ENCODE measurements around the gene TMEM62. TPM values are rescaled to one million over a fixed set of nuclear protein-coding genes. Genes with fewer than 3 reads are reported as not detected.
"Not testable (repeated sequence)": the region's sequence is repeated elsewhere in the genome, so short reads cannot be mapped to it uniquely, and the experiment has no call there.

The TMEM62 gene
- polyA plus RNA-seq, 3 donors = 10.5 to 11.3 (median 10.8) TPM

GRCh38 chr15:43196760-43197548 lies 63.6 kb downstream of the TMEM62 start:
- Histone ChIP-seq H3K4me1 (ENCODE audit: control insufficient read depth in 1 of 2, insufficient read depth in 2 of 2, low read length in 2 of 2) (no peaks in the 10 kb centered on the region), H3K9me3 (replicated peaks in 1 of 2; ENCODE audit: control insufficient read depth in 1 of 2, insufficient read depth in 1 of 2, low read length in 2 of 2) (no peaks in the 10 kb centered on the region), H3K4me2 (replicated peaks; ENCODE audit: extremely low read depth, low read length, poor library complexity, severe bottlenecking) (no peak overlapping the region), H3K27ac (ENCODE audit: low read depth in 1 of 2, low read length in 2 of 2) (no peak overlapping the region), H3K36me3 (replicated peaks in 1 of 2; ENCODE audit: control insufficient read depth in 1 of 2, insufficient read depth in 2 of 2, low read length in 2 of 2) (peaks cover 50 to 60% of the 10 kb centered on the region in 2 donors), H2AFZ (ENCODE audit: insufficient read depth, low read depth, low read length, poor library complexity, severe bottlenecking) (no peak overlapping the region), H3K79me2 (ENCODE audit: insufficient read depth, low read length) (no peaks in the 10 kb centered on the region), H4K20me1 (ENCODE audit: insufficient read depth, low read length) (peaks cover 4% of the 10 kb centered on the region), H3K4me3 (replicated peaks in 1 of 3; ENCODE audit: low read depth in 2 of 3, low read length in 3 of 3) (no peak overlapping the region), H3K9ac (ENCODE audit: insufficient read depth, low read length, poor library complexity, severe bottlenecking) (no peak overlapping the region), H3K27me3 (ENCODE audit: control insufficient read depth in 2 of 2, insufficient read depth in 2 of 2, low read length in 2 of 2) (no peaks in the 10 kb centered on the region)
- intact Hi-C loops (cut with micrococcal nuclease) = no loop called here
- H3K4me3 Mint-ChIP-seq = no peak overlapping the region
- H3K36me3 Mint-ChIP-seq = peaks cover 51 to 74% of the 10 kb centered on the region in 2 donors
- peaks cover 2% of the 10 kb centered on the region for H3K4me1 Mint-ChIP-seq
- no peak overlapping the region for H3K27ac Mint-ChIP-seq
- no peak for TF ChIP-seq CTCF (IDR thresholded peaks at IDR 0.05)
- peaks cover 0 to 14% (median 3%) of the 10 kb centered on the region in 7 donors for H3K9me3 Mint-ChIP-seq
- no peak for DNase-seq
- H3K27me3 Mint-ChIP-seq (ENCODE audit: low read depth in 3 of 3) = peaks cover 0 to 5% (median 0%) of the 10 kb centered on the region in 3 donors
- 100% methylated on average over 6 of the region's 10 CpGs for WGBS (ENCODE audit: insufficient coverage)

GRCh38 chr15:43197773-43198172 lies 64.4 kb downstream of the TMEM62 start:
- H3K4me1 ChIP-seq (ENCODE audit: control insufficient read depth in 1 of 2, insufficient read depth in 2 of 2, low read length in 2 of 2); H3K4me1 Mint-ChIP-seq; H3K9me3 ChIP-seq (replicated peaks in 1 of 2; ENCODE audit: control insufficient read depth in 1 of 2, insufficient read depth in 1 of 2, low read length in 2 of 2); H3K27ac ChIP-seq (ENCODE audit: low read depth in 1 of 2, low read length in 2 of 2); H4K20me1 ChIP-seq (ENCODE audit: insufficient read depth, low read length); H3K9ac ChIP-seq (ENCODE audit: insufficient read depth, low read length, poor library complexity, severe bottlenecking); H3K4me2 ChIP-seq (replicated peaks; ENCODE audit: extremely low read depth, low read length, poor library complexity, severe bottlenecking); H3K4me3 Mint-ChIP-seq; H3K4me3 ChIP-seq (replicated peaks in 1 of 3; ENCODE audit: low read depth in 2 of 3, low read length in 3 of 3); H3K27me3 ChIP-seq (ENCODE audit: control insufficient read depth in 2 of 2, insufficient read depth in 2 of 2, low read length in 2 of 2); H3K27me3 Mint-ChIP-seq (ENCODE audit: low read depth in 3 of 3); intact Hi-C loops (cut with micrococcal nuclease); H2AFZ ChIP-seq (ENCODE audit: insufficient read depth, low read depth, low read length, poor library complexity, severe bottlenecking); DNase-seq; H3K79me2 ChIP-seq (ENCODE audit: insufficient read depth, low read length): not testable (repeated sequence)
- WGBS (ENCODE audit: insufficient coverage) = 89% methylated on average over 2 of the region's 3 CpGs
- Mint-ChIP-seq H3K36me3 (peaks cover 45 to 67% of the 10 kb centered on the region in 2 donors), H3K27ac (peak overlapping the region in 4 of 7 donors; percentile 25 to 74 (median 44)), H3K9me3 (peaks cover 0 to 14% (median 3%) of the 10 kb centered on the region in 7 donors)
- peaks cover 42 to 52% of the 10 kb centered on the region in 2 donors for H3K36me3 ChIP-seq (replicated peaks in 1 of 2; ENCODE audit: control insufficient read depth in 1 of 2, insufficient read depth in 2 of 2, low read length in 2 of 2)

GRCh38 chr15:43198556-43198955 lies 65.2 kb downstream of the TMEM62 start:
- Mint-ChIP-seq H3K36me3 (peaks cover 39 to 59% of the 10 kb centered on the region in 2 donors), H3K9me3 (peaks cover 0 to 14% (median 3%) of the 10 kb centered on the region in 7 donors)
- H3K27me3 Mint-ChIP-seq (ENCODE audit: low read depth in 3 of 3); DNase-seq; H3K27ac ChIP-seq (ENCODE audit: low read depth in 1 of 2, low read length in 2 of 2); H3K4me3 Mint-ChIP-seq; H3K9ac ChIP-seq (ENCODE audit: insufficient read depth, low read length, poor library complexity, severe bottlenecking); H3K79me2 ChIP-seq (ENCODE audit: insufficient read depth, low read length); H3K4me2 ChIP-seq (replicated peaks; ENCODE audit: extremely low read depth, low read length, poor library complexity, severe bottlenecking); H4K20me1 ChIP-seq (ENCODE audit: insufficient read depth, low read length); H3K27ac Mint-ChIP-seq; H3K4me3 ChIP-seq (replicated peaks in 1 of 3; ENCODE audit: low read depth in 2 of 3, low read length in 3 of 3); H3K4me1 ChIP-seq (ENCODE audit: control insufficient read depth in 1 of 2, insufficient read depth in 2 of 2, low read length in 2 of 2); H3K9me3 ChIP-seq (replicated peaks in 1 of 2; ENCODE audit: control insufficient read depth in 1 of 2, insufficient read depth in 1 of 2, low read length in 2 of 2); H2AFZ ChIP-seq (ENCODE audit: insufficient read depth, low read depth, low read length, poor library complexity, severe bottlenecking); H3K4me1 Mint-ChIP-seq; H3K27me3 ChIP-seq (ENCODE audit: control insufficient read depth in 2 of 2, insufficient read depth in 2 of 2, low read length in 2 of 2); intact Hi-C loops (cut with micrococcal nuclease): not testable (repeated sequence)
- H3K36me3 ChIP-seq (replicated peaks in 1 of 2; ENCODE audit: control insufficient read depth in 1 of 2, insufficient read depth in 2 of 2, low read length in 2 of 2) = peaks cover 34 to 44% of the 10 kb centered on the region in 2 donors
- WGBS (ENCODE audit: insufficient coverage) = 100% methylated on average over 3 of the region's 4 CpGs
